ENCODE measurements around the gene MTRF1L.

The MTRF1L gene

GRCh38 chr6:153028286-153028685 is 25.8 kb upstream of the MTRF1L start:
- Histone ChIP-seq H3K36me3 (no peaks in the 10 kb centered on the region), H3K27me3 (no peaks in the 10 kb centered on the region), H3K9me3 (no peaks in the 10 kb centered on the region), H3K4me1 (no peaks in the 10 kb centered on the region), H3K4me3 (ENCODE audit: low read depth, low read length) (no peak overlapping the region)
- no peak for TF ChIP-seq CTCF (IDR thresholded peaks at IDR 0.05; ENCODE audit: low read depth, low read length)
- no peak for DNase-seq

GRCh38 chr6:153027480-153027879 is 25.0 kb upstream of the MTRF1L start:
- no peak for TF ChIP-seq CTCF (IDR thresholded peaks at IDR 0.05; ENCODE audit: low read depth, low read length)
- Histone ChIP-seq H3K4me3 (ENCODE audit: low read depth, low read length) (no peak overlapping the region), H3K4me1 (no peaks in the 10 kb centered on the region)

GRCh38 chr6:153024709-153025017 is 22.2 kb upstream of the MTRF1L start:
- DNase-seq, result no peak
- no peaks in the 10 kb centered on the region for H3K27me3 ChIP-seq
- H3K9me3 ChIP-seq, result no peaks in the 10 kb centered on the region
- H3K4me1 ChIP-seq, result no peaks in the 10 kb centered on the region
- no peak overlapping the region for H3K4me3 ChIP-seq (ENCODE audit: low read depth, low read length)
- H3K36me3 ChIP-seq, result no peaks in the 10 kb centered on the region
- no peak for TF ChIP-seq CTCF (IDR thresholded peaks at IDR 0.05; ENCODE audit: low read depth, low read length)

More at GRCh38 chr6:153027480-153027879, 25.0 kb upstream of the MTRF1L start:
- Histone ChIP-seq H3K36me3 (no peaks in the 10 kb centered on the region), H3K9me3 (no peaks in the 10 kb centered on the region), H3K27me3 (no peaks in the 10 kb centered on the region)
- no peak for DNase-seq

- Histone ChIP-seq H3K27me3 (no peaks in the 10 kb centered on the region), H3K9me3 (no peaks in the 10 kb centered on the region), H3K4me1 (no peaks in the 10 kb centered on the region), H3K36me3 (no peaks in the 10 kb centered on the region), H3K4me3 (ENCODE audit: low read depth, low read length) (no peak overlapping the region)
- peak; percentile 41 for DNase-seq
- TF ChIP-seq CTCF (IDR thresholded peaks at IDR 0.05; ENCODE audit: low read depth, low read length), result peak; percentile 84
Observed at GRCh38 chr6:153023977-153024708, 21.6 kb upstream of the MTRF1L start.

- no peak for TF ChIP-seq CTCF (IDR thresholded peaks at IDR 0.05; ENCODE audit: low read depth, low read length)
- no peaks in the 10 kb centered on the region for H3K4me1 ChIP-seq
- DNase-seq, result no peak
- no peaks in the 10 kb centered on the region for H3K36me3 ChIP-seq
- no peak overlapping the region for H3K4me3 ChIP-seq (ENCODE audit: low read depth, low read length)
- no peaks in the 10 kb centered on the region for H3K9me3 ChIP-seq
- H3K27me3 ChIP-seq, result no peaks in the 10 kb centered on the region
Observed at GRCh38 chr6:153018355-153018754, 15.8 kb upstream of the MTRF1L start.

GRCh38 chr6:153016846-153017245 is 14.3 kb upstream of the MTRF1L start:
- DNase-seq, result no peak
- H3K4me1 ChIP-seq, result no peaks in the 10 kb centered on the region
- H3K9me3 ChIP-seq, result no peaks in the 10 kb centered on the region
- no peak for TF ChIP-seq CTCF (IDR thresholded peaks at IDR 0.05; ENCODE audit: low read depth, low read length)
- H3K4me3 ChIP-seq (ENCODE audit: low read depth, low read length), result no peak overlapping the region
- no peaks in the 10 kb centered on the region for H3K27me3 ChIP-seq
- H3K36me3 ChIP-seq, result no peaks in the 10 kb centered on the region
